ENCODE data around the gene PRKN.

The PRKN gene

DNA sequence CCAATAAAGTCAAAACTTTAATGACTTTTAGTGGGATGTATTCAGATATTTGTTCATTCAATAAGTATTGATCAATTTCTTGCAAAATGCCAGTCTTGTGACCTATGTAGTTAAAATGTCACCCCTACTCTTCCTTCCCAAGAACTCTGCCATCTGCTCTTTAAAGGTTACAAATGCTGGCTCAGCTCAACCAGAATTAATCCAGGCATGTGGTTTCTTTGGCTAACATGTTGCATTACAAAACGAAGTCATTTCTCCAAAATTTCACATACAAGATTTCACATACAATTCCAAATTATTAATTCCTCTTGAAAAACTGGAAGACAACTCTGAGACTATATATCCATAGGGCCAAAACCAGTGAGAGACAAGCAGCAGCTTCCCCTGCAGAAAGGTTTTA lies 395.7 kb downstream of the PRKN start:
- H3K27ac ChIP-seq (ENCODE audit: low read length) = no peak overlapping the region
- H3K9me3 ChIP-seq (ENCODE audit: control insufficient read depth in 2 of 2, low read length in 2 of 2) = no peaks in the 10 kb centered on the region
- no peak overlapping the region for H3K9ac ChIP-seq (ENCODE audit: low read length in 2 of 2)
- H3K27me3 ChIP-seq (ENCODE audit: control insufficient read depth in 1 of 2, insufficient read depth in 2 of 2, low read length in 2 of 2) = no peaks in the 10 kb centered on the region
- no peaks in the 10 kb centered on the region for H3K36me3 ChIP-seq (ENCODE audit: control insufficient read depth in 2 of 2, insufficient read depth in 2 of 2, low read length in 2 of 2)
- H3K4me1 ChIP-seq (ENCODE audit: control insufficient read depth, insufficient read depth, low read length) = no peaks in the 10 kb centered on the region
- no peak overlapping the region for H3K4me3 ChIP-seq (ENCODE audit: low read length in 2 of 2)

- H3K4me1 ChIP-seq (ENCODE audit: control insufficient read depth, insufficient read depth, low read length) = no peaks in the 10 kb centered on the region
- H3K27me3 ChIP-seq (ENCODE audit: control insufficient read depth in 1 of 2, insufficient read depth in 2 of 2, low read length in 2 of 2) = no peaks in the 10 kb centered on the region
- no peak overlapping the region for H3K4me3 ChIP-seq (ENCODE audit: low read length in 2 of 2)
- no peaks in the 10 kb centered on the region for H3K9me3 ChIP-seq (ENCODE audit: control insufficient read depth in 2 of 2, low read length in 2 of 2)
- H3K9ac ChIP-seq (ENCODE audit: low read length in 2 of 2) = no peak overlapping the region
- H3K36me3 ChIP-seq (ENCODE audit: control insufficient read depth in 2 of 2, insufficient read depth in 2 of 2, low read length in 2 of 2) = no peaks in the 10 kb centered on the region
- no peak overlapping the region for H3K27ac ChIP-seq (ENCODE audit: low read length)
Observed at GRCh38 chr6:162325826-162326225, 401.7 kb downstream of the PRKN start.

- Histone ChIP-seq H3K9me3 (ENCODE audit: control insufficient read depth in 2 of 2, low read length in 2 of 2) (no peaks in the 10 kb centered on the region), H3K27me3 (ENCODE audit: control insufficient read depth in 1 of 2, insufficient read depth in 2 of 2, low read length in 2 of 2) (no peaks in the 10 kb centered on the region), H3K4me1 (ENCODE audit: control insufficient read depth, insufficient read depth, low read length) (no peaks in the 10 kb centered on the region), H3K9ac (ENCODE audit: low read length in 2 of 2) (no peak overlapping the region), H3K4me3 (ENCODE audit: low read length in 2 of 2) (no peak overlapping the region), H3K36me3 (ENCODE audit: control insufficient read depth in 2 of 2, insufficient read depth in 2 of 2, low read length in 2 of 2) (no peaks in the 10 kb centered on the region), H3K27ac (ENCODE audit: low read length) (no peak overlapping the region)
Observed at GRCh38 chr6:162325051-162325450, 402.5 kb downstream of the PRKN start.

DNA sequence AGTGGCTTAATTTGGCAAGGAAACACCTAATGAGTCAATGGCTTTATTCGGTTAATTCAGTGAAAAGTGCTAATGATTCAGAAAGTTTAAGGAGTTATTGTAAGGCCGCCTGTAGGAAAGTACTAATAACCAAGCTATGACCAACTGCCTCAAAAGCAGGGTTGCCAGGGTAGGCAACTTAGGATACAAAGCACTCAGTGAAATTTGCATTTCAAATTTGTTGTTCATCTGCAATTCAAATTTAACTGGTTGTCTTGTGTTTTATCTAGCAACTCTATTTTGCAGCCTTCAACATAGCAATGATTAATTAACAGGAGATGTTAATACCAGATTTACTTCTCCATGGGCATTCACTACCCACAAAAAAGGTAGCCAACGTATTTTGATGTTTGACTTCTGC lies 412.3 kb downstream of the PRKN start:
- no peaks in the 10 kb centered on the region for H3K27me3 ChIP-seq (ENCODE audit: control insufficient read depth in 1 of 2, insufficient read depth in 2 of 2, low read length in 2 of 2)

DNA sequence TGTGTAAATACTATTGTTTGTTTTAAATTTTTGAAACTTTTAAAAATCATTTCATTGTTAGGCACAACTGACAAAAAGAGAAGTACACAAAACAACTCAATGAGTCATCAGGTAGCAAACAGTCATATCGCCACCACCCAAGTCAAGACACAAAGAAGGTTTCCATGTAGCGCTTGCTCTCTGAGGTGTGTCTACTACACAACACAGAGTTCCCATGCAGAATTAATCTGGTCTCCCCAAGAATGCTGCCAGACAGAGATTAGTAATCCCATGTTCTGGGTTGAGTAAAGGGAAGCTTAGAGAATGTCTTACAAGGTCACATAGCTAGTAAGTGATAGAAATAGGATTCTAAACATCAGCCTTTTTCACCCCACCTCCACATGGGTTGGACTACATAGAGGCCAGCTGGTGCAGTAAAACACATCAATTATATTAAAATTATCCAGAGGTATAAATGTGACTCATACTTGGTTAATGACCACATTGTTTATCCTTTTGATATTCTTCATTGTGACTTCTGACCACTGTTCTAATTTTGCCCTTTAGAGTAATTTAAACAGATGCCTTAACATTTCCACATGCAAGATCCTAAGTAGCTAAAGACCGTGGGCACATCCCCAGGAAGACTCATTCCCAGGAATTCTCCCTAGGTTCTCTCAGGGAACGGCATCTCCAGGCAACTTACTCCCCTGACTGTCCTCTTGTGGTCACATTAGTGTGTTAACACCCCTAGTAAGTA lies 413.5 kb downstream of the PRKN start:
- no peak overlapping the region for H3K9ac ChIP-seq (ENCODE audit: low read length in 2 of 2)
- H3K4me3 ChIP-seq (ENCODE audit: low read length in 2 of 2) = no peak overlapping the region
- H3K27ac ChIP-seq (ENCODE audit: low read length) = no peak overlapping the region
- H3K9me3 ChIP-seq (ENCODE audit: control insufficient read depth in 2 of 2, low read length in 2 of 2) = no peaks in the 10 kb centered on the region
- no peaks in the 10 kb centered on the region for H3K36me3 ChIP-seq (ENCODE audit: control insufficient read depth in 2 of 2, insufficient read depth in 2 of 2, low read length in 2 of 2)
- no peaks in the 10 kb centered on the region for H3K27me3 ChIP-seq (ENCODE audit: control insufficient read depth in 1 of 2, insufficient read depth in 2 of 2, low read length in 2 of 2)
- H3K4me1 ChIP-seq (ENCODE audit: control insufficient read depth, insufficient read depth, low read length) = no peaks in the 10 kb centered on the region

More for the DNA sequence above, 412.3 kb downstream of the PRKN start:
- no peaks in the 10 kb centered on the region for H3K36me3 ChIP-seq (ENCODE audit: control insufficient read depth in 2 of 2, insufficient read depth in 2 of 2, low read length in 2 of 2)
- H3K4me3 ChIP-seq (ENCODE audit: low read length in 2 of 2) = no peak overlapping the region
- H3K4me1 ChIP-seq (ENCODE audit: control insufficient read depth, insufficient read depth, low read length) = no peaks in the 10 kb centered on the region
- H3K9me3 ChIP-seq (ENCODE audit: control insufficient read depth in 2 of 2, low read length in 2 of 2) = no peaks in the 10 kb centered on the region
- no peak overlapping the region for H3K27ac ChIP-seq (ENCODE audit: low read length)
- no peak overlapping the region for H3K9ac ChIP-seq (ENCODE audit: low read length in 2 of 2)

GRCh38 chr6:162307865-162308264 lies 419.7 kb downstream of the PRKN start:
- Histone ChIP-seq H3K4me1 (ENCODE audit: control insufficient read depth, insufficient read depth, low read length) (no peaks in the 10 kb centered on the region), H3K9ac (ENCODE audit: low read length in 2 of 2) (no peak overlapping the region), H3K4me3 (ENCODE audit: low read length in 2 of 2) (no peak overlapping the region), H3K27ac (ENCODE audit: low read length) (no peak overlapping the region), H3K27me3 (ENCODE audit: control insufficient read depth in 1 of 2, insufficient read depth in 2 of 2, low read length in 2 of 2) (no peaks in the 10 kb centered on the region), H3K36me3 (ENCODE audit: control insufficient read depth in 2 of 2, insufficient read depth in 2 of 2, low read length in 2 of 2) (no peaks in the 10 kb centered on the region), H3K9me3 (ENCODE audit: control insufficient read depth in 2 of 2, low read length in 2 of 2) (no peaks in the 10 kb centered on the region)

- H3K9ac ChIP-seq (ENCODE audit: low read length in 2 of 2) = no peak overlapping the region
Observed at GRCh38 chr6:162306616-162307015, 420.9 kb downstream of the PRKN start.

DNA sequence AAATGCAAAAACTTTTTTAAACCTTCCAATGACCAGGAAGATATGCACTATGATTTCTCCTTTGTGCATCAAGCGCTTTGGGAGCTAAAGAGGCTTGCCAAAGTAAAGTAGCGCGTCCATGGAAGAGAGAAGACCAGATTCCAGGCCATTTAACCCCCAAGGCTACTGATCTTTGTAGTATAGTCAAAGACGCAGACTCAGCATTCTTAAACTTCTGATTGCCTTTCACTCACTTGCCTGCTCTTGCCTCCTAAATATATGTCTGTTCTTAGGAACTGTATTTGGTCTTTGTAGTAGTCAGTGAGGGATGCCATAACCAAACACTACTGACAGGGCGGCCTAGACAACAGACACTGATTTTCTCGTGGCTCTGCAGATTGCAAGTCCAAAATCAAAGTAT lies 426.4 kb downstream of the PRKN start:
- no peaks in the 10 kb centered on the region for H3K9me3 ChIP-seq (ENCODE audit: control insufficient read depth in 2 of 2, low read length in 2 of 2)
- H3K27ac ChIP-seq (ENCODE audit: low read length) = no peak overlapping the region
- no peaks in the 10 kb centered on the region for H3K27me3 ChIP-seq (ENCODE audit: control insufficient read depth in 1 of 2, insufficient read depth in 2 of 2, low read length in 2 of 2)
- no peak overlapping the region for H3K9ac ChIP-seq (ENCODE audit: low read length in 2 of 2)
- no peaks in the 10 kb centered on the region for H3K4me1 ChIP-seq (ENCODE audit: control insufficient read depth, insufficient read depth, low read length)
- no peak overlapping the region for H3K4me3 ChIP-seq (ENCODE audit: low read length in 2 of 2)
- H3K36me3 ChIP-seq (ENCODE audit: control insufficient read depth in 2 of 2, insufficient read depth in 2 of 2, low read length in 2 of 2) = no peaks in the 10 kb centered on the region

More at GRCh38 chr6:162306616-162307015, 420.9 kb downstream of the PRKN start:
- Histone ChIP-seq H3K4me1 (ENCODE audit: control insufficient read depth, insufficient read depth, low read length) (no peaks in the 10 kb centered on the region), H3K27me3 (ENCODE audit: control insufficient read depth in 1 of 2, insufficient read depth in 2 of 2, low read length in 2 of 2) (no peaks in the 10 kb centered on the region), H3K4me3 (ENCODE audit: low read length in 2 of 2) (no peak overlapping the region), H3K36me3 (ENCODE audit: control insufficient read depth in 2 of 2, insufficient read depth in 2 of 2, low read length in 2 of 2) (no peaks in the 10 kb centered on the region), H3K27ac (ENCODE audit: low read length) (no peak overlapping the region), H3K9me3 (ENCODE audit: control insufficient read depth in 2 of 2, low read length in 2 of 2) (no peaks in the 10 kb centered on the region)

GRCh38 chr6:162294029-162294428 lies 433.5 kb downstream of the PRKN start:
- H3K27ac ChIP-seq (ENCODE audit: low read length) = no peak overlapping the region
- H3K9me3 ChIP-seq (ENCODE audit: control insufficient read depth in 2 of 2, low read length in 2 of 2) = no peaks in the 10 kb centered on the region
- no peaks in the 10 kb centered on the region for H3K36me3 ChIP-seq (ENCODE audit: control insufficient read depth in 2 of 2, insufficient read depth in 2 of 2, low read length in 2 of 2)
- H3K4me1 ChIP-seq (ENCODE audit: control insufficient read depth, insufficient read depth, low read length) = peaks cover 5% of the 10 kb centered on the region
- H3K9ac ChIP-seq (ENCODE audit: low read length in 2 of 2) = no peak overlapping the region
- no peaks in the 10 kb centered on the region for H3K27me3 ChIP-seq (ENCODE audit: control insufficient read depth in 1 of 2, insufficient read depth in 2 of 2, low read length in 2 of 2)
- no peak overlapping the region for H3K4me3 ChIP-seq (ENCODE audit: low read length in 2 of 2)

DNA sequence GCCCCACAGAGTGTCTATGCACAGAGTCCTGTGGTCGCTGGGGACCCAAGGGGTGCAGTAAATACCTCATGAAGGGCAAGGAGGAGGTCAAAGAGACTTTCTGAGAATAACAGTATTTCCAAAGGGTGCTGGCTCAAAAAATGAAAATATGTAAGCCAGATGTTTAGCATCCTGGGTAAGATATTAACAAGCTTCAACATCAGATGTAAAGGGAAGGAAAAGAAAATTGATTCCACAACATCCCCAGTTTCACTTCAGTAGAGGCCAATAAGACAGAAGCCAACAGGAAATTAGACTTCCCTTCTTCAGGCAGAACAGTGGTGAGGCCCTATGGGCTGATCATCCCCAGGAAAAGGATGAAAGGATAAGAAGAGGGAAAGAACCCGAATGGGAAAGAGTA lies 434.7 kb downstream of the PRKN start:
- no peaks in the 10 kb centered on the region for H3K27me3 ChIP-seq (ENCODE audit: control insufficient read depth in 1 of 2, insufficient read depth in 2 of 2, low read length in 2 of 2)
- peaks cover 5% of the 10 kb centered on the region for H3K4me1 ChIP-seq (ENCODE audit: control insufficient read depth, insufficient read depth, low read length)
- H3K9me3 ChIP-seq (ENCODE audit: control insufficient read depth in 2 of 2, low read length in 2 of 2) = no peaks in the 10 kb centered on the region
- no peak overlapping the region for H3K4me3 ChIP-seq (ENCODE audit: low read length in 2 of 2)
- H3K36me3 ChIP-seq (ENCODE audit: control insufficient read depth in 2 of 2, insufficient read depth in 2 of 2, low read length in 2 of 2) = no peaks in the 10 kb centered on the region
- no peak overlapping the region for H3K9ac ChIP-seq (ENCODE audit: low read length in 2 of 2)
- no peak overlapping the region for H3K27ac ChIP-seq (ENCODE audit: low read length)

GRCh38 chr6:162290846-162291465 lies 436.6 kb downstream of the PRKN start:
- H3K9me3 ChIP-seq (ENCODE audit: control insufficient read depth in 2 of 2, low read length in 2 of 2) = no peaks in the 10 kb centered on the region
- H3K9ac ChIP-seq (ENCODE audit: low read length in 2 of 2) = no peak overlapping the region
- no peaks in the 10 kb centered on the region for H3K36me3 ChIP-seq (ENCODE audit: control insufficient read depth in 2 of 2, insufficient read depth in 2 of 2, low read length in 2 of 2)
- H3K27me3 ChIP-seq (ENCODE audit: control insufficient read depth in 1 of 2, insufficient read depth in 2 of 2, low read length in 2 of 2) = no peaks in the 10 kb centered on the region
- peak overlapping the region in 1 of 2 donors; percentile 29 for H3K4me3 ChIP-seq (ENCODE audit: low read length in 2 of 2)
- H3K4me1 ChIP-seq (ENCODE audit: control insufficient read depth, insufficient read depth, low read length) = peaks cover 5% of the 10 kb centered on the region
- H3K27ac ChIP-seq (ENCODE audit: low read length) = no peak overlapping the region
